HepG2 (cell line): ENCODE data around the gene TXNDC9. TPM values are rescaled to one million over a fixed set of nuclear protein-coding genes. Genes with fewer than 3 reads are reported as not detected.

Source experiments
- ATF7-NPFF ChIP-seq: sonication (generic); formaldehyde crosslinking; IDR thresholded peaks from 2 replicates; pipeline ENCODE4 v1.8.1; 2023; ENCODE audit warnings: mild to moderate bottlenecking, low read depth, missing genetic modification reagents, moderate library complexity
- CCDC6 ChIP-seq: sonication (generic); formaldehyde crosslinking; IDR thresholded peaks from 2 replicates; pipeline ENCODE4 v1.8.1; 2022; ENCODE audit warnings: mild to moderate bottlenecking, missing genetic modification reagents, moderate library complexity
- CEBPG ChIP-seq: IDR thresholded peaks from 2 replicates; pipeline ENCODE4 v1.6.1; 2016
- DNMT3B ChIP-seq: conservative IDR thresholded peaks from 2 replicates; pipeline ENCODE4 v1.6.1; 2016; ENCODE audit warnings: missing biosample characterization, control low read depth
- ISL2 ChIP-seq: sonication (generic); formaldehyde crosslinking; IDR thresholded peaks from 2 replicates; pipeline ENCODE4 v1.5.0; 2020; ENCODE audit warnings: missing genetic modification reagents
- KLF6 ChIP-seq: IDR thresholded peaks from 2 replicates; pipeline ENCODE4 v1.8.0; 2016; ENCODE audit warnings: missing biosample characterization, missing genetic modification reagents
- LBX2 ChIP-seq: sonication (generic); formaldehyde crosslinking; IDR thresholded peaks from 2 replicates; pipeline ENCODE4 v1.5.0; 2020; ENCODE audit warnings: missing genetic modification reagents, mild to moderate bottlenecking, borderline replicate concordance
- MYC ChIP-seq: sonication (generic); formaldehyde crosslinking; IDR thresholded peaks from 2 replicates; pipeline ENCODE4 v1.9.0; 2021; ENCODE audit warnings: missing genetic modification reagents, borderline replicate concordance
- NCOR1 ChIP-seq: fragments of 200-600 bp; sonication (generic); IDR thresholded peaks from 2 replicates; pipeline ENCODE4 v1.7.0; 2017; ENCODE audit warnings: antibody characterized with exemption, low read length, borderline replicate concordance
- PATZ1 ChIP-seq: sonication (generic); formaldehyde crosslinking; IDR thresholded peaks from 2 replicates; pipeline ENCODE4 v1.4.0; 2020; ENCODE audit warnings: missing genetic modification reagents
- PAWR ChIP-seq: sonication (generic); formaldehyde crosslinking; IDR thresholded peaks from 2 replicates; pipeline ENCODE4 v1.4.0; 2020; ENCODE audit warnings: missing genetic modification reagents, mild to moderate bottlenecking, borderline replicate concordance
- PHF21A ChIP-seq: sonication (generic); formaldehyde crosslinking; IDR thresholded peaks from 2 replicates; pipeline ENCODE4 v1.5.0; 2020; ENCODE audit warnings: mild to moderate bottlenecking, missing genetic modification reagents
- SNAPC5 ChIP-seq: sonication (generic); formaldehyde crosslinking; IDR thresholded peaks from 2 replicates; pipeline ENCODE4 v1.8.1; 2023; ENCODE audit warnings: mild to moderate bottlenecking, missing genetic modification reagents, borderline replicate concordance
- YEATS2 ChIP-seq: sonication (generic); formaldehyde crosslinking; IDR thresholded peaks from 2 replicates; pipeline ENCODE4 v1.4.0; 2020; ENCODE audit warnings: missing genetic modification reagents, borderline replicate concordance
- ZNF253 ChIP-seq: sonication (generic); formaldehyde crosslinking; IDR thresholded peaks from 2 replicates; pipeline ENCODE4 v1.8.0; 2022; ENCODE audit warnings: mild to moderate bottlenecking, missing genetic modification reagents, borderline replicate concordance
- ZNF33B ChIP-seq: sonication (generic); formaldehyde crosslinking; IDR thresholded peaks from 2 replicates; pipeline ENCODE4 v1.5.1; 2020; ENCODE audit warnings: mild to moderate bottlenecking, missing genetic modification reagents
- ZNF343 ChIP-seq: sonication (generic); formaldehyde crosslinking; IDR thresholded peaks from 2 replicates; pipeline ENCODE4 v1.4.0; 2020; ENCODE audit warnings: mild to moderate bottlenecking, missing genetic modification reagents
- ZNF512B ChIP-seq: sonication (generic); formaldehyde crosslinking; IDR thresholded peaks from 2 replicates; pipeline ENCODE4 v1.5.1; 2020; ENCODE audit warnings: missing genetic modification reagents, mild to moderate bottlenecking, borderline replicate concordance
- ZNF740 ChIP-seq: sonication (generic); formaldehyde crosslinking; IDR thresholded peaks from 2 replicates; pipeline ENCODE4 v1.4.0; 2020; ENCODE audit warnings: missing genetic modification reagents
- ZSCAN29 ChIP-seq: sonication (generic); formaldehyde crosslinking; conservative IDR thresholded peaks from 2 replicates; pipeline ENCODE4 v1.4.0; 2020; ENCODE audit warnings: mild to moderate bottlenecking, missing genetic modification reagents
- polyA plus RNA-seq, 8 experiments: library from polyadenylated mRNA; depleted of rRNA in 3 of 8; stranded (reverse) in 7 of 8; unstranded in 1 of 8; fragments of >200 nt; fragmentation: Illumina TruSeq in 4 of 8; extraction: Trizol in 4 of 8; gene quantifications; 2 replicates each; pipeline versions ENCODE4 v1.2.1 to v1.2.3, GENCODE V29; 2011 to 2016; ENCODE audit warnings: low read depth in 4 of 8, missing spikeins in 1 of 8, mixed read lengths in 1 of 8; ENCODE audit not compliant: insufficient read depth in 1 of 8
- total RNA-seq, 5 experiments: library from RNA; depleted of rRNA; stranded (reverse); fragments of >200 nt; fragmentation: Illumina TruSeq; extraction: Trizol; gene quantifications; 2 replicates each; pipeline ENCODE4 v1.2.3, GENCODE V29; 2016; ENCODE audit warnings: low read depth in 1 of 5

The TXNDC9 gene
- total and polyA plus RNA-seq, 2 of the 13 experiments (the other 11 are each of a cell fraction or from before 2014, with no cell fraction given), result 35.2 to 94.6 TPM

GRCh38 chr2:99278793-99279291, 57.3 kb downstream of the TXNDC9 start (continued):
- TF ChIP-seq YEATS2 (CRISPR knock-in tag) (peak; percentile 81; the same call in 1 of the 2 replicates), ATF7-NPFF (peak; percentile 70; the same call in 1 of the 2 replicates), CEBPG (CRISPR knock-in tag) (peak; percentile 98), ZSCAN29 (CRISPR knock-in tag) (0 out of 2 replicates have a peak, but pooled peaks have one; percentile 42), PHF21A (peak; percentile 72), ZNF740 (CRISPR knock-in tag) (no peak), CCDC6 (CRISPR knock-in tag) (peak; percentile 88), PATZ1 (CRISPR knock-in tag) (peak; percentile 57; the same call in 1 of the 2 replicates), ZNF343 (peak; percentile 88; the same call in 1 of the 2 replicates), ISL2 (CRISPR knock-in tag) (peak; percentile 99), MYC (CRISPR knock-in tag) (no peak), LBX2 (CRISPR knock-in tag) (no peak), DNMT3B (CRISPR knock-in tag) (peak; percentile 88; the same call in 1 of the 2 replicates), NCOR1 (peak; percentile 70; the same call in 1 of the 2 replicates), ZNF33B (CRISPR knock-in tag) (no peak), ZNF253 (CRISPR knock-in tag) (no peak), SNAPC5 (CRISPR knock-in tag) (no peak), ZNF512B (CRISPR knock-in tag) (peak; percentile 59; the same call in 1 of the 2 replicates), KLF6 (CRISPR knock-in tag) (peak; percentile 91), PAWR (CRISPR knock-in tag) (no peak)
